Tibial nerve (tissue), 4 donors: Measurements from ENCODE around the gene TRIM68.

Source experiments
- EP300 ChIP-seq, 2 donors: sonication (generic); formaldehyde crosslinking; IDR thresholded peaks; one replicate each; pipeline ENCODE4 v1.6.1; 2017; ENCODE audit warnings: antibody characterized with exemption in 2 of 2, mild to moderate bottlenecking in 1 of 2
- POLR2A ChIP-seq, 2 donors: fragments of 450-650 bp; IDR thresholded peaks; one replicate each; pipeline ENCODE4 v1.6.1; 2017; ENCODE audit warnings: antibody characterized with exemption in 2 of 2, mild to moderate bottlenecking in 2 of 2, moderate library complexity in 2 of 2
- TF ChIP-seq, protein P1 (sequence below), 5 experiments: fragments of 200-600 bp in 3 of 5; fragments of 450-650 bp in 2 of 5; sonication (generic) in 3 of 5; IDR thresholded peaks; one replicate each; pipeline ENCODE4 v1.5.1; 2016 to 2019; ENCODE audit warnings: antibody characterized with exemption in 5 of 5, mild to moderate bottlenecking in 3 of 5, moderate library complexity in 2 of 5

DNA sequence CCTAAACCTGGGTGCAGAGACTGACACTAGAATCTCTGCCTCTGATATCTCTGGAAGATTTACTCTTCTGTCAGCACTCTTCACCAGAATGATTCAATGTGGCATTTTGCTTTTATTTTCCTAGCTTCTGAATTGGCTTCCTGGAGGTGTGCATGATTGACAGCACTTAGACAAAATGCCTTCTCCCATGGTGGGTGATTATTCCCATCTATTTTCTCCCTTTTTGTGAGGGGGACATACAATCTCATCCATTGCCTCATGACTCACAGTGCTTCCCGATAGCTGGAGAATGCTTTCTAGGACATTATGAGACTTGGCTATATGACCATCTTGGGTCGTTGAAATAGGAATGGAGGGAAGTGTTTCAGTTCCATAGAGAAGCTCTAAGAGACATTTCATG lies 4.0 kb upstream of the TRIM68 start:
- TF ChIP-seq, protein P1, sequence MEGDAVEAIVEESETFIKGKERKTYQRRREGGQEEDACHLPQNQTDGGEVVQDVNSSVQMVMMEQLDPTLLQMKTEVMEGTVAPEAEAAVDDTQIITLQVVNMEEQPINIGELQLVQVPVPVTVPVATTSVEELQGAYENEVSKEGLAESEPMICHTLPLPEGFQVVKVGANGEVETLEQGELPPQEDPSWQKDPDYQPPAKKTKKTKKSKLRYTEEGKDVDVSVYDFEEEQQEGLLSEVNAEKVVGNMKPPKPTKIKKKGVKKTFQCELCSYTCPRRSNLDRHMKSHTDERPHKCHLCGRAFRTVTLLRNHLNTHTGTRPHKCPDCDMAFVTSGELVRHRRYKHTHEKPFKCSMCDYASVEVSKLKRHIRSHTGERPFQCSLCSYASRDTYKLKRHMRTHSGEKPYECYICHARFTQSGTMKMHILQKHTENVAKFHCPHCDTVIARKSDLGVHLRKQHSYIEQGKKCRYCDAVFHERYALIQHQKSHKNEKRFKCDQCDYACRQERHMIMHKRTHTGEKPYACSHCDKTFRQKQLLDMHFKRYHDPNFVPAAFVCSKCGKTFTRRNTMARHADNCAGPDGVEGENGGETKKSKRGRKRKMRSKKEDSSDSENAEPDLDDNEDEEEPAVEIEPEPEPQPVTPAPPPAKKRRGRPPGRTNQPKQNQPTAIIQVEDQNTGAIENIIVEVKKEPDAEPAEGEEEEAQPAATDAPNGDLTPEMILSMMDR (IDR thresholded peaks at IDR 0.05) = no peak
- TF ChIP-seq POLR2A (IDR thresholded peaks at IDR 0.05) (no peak), EP300 (IDR thresholded peaks at IDR 0.05) (no peak)
